Neural progenitor cell (in vitro differentiated cells): ENCODE measurements around the gene ACACB.

ENCODE experiments used
- EZH2 ChIP-seq: fragments of 200-600 bp; sonication (generic); IDR thresholded peaks from 2 replicates; pipeline ENCODE4 v1.6.1; 2017; ENCODE audit warnings: antibody characterized with exemption, mild to moderate bottlenecking, moderate library complexity
- TF ChIP-seq, protein P1 (sequence below): fragments of 200-600 bp; sonication (generic); IDR thresholded peaks from 2 replicates; pipeline ENCODE4 v1.5.1; 2017; ENCODE audit warnings: antibody characterized with exemption, mild to moderate bottlenecking

DNA sequence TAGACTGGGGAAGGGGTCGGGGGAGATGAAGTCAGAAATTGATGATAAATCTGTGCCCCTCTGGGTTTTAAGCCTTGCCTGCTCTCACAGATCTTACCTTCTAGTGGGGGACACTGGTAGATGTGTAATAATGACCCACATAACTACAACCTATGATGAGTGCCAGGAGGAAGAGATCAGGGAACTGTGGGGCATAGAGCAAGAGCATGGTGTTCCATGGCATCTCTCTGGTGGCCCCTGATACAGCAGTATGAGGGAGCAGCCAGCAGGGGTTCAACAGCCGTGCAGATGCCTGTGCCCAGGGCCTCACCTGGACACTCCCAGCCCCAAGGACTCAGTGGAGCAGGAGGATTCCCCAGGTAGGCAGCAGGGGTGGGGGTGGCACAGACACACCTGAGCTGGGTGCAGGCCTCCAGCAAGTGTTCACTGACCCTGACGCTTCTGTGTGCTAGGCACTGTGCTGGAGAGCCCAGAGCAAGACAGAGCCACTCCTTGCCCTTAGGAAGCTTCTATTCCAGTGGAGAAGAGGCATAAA is 5.0 kb downstream of the ACACB start:
- TF ChIP-seq, protein P1, sequence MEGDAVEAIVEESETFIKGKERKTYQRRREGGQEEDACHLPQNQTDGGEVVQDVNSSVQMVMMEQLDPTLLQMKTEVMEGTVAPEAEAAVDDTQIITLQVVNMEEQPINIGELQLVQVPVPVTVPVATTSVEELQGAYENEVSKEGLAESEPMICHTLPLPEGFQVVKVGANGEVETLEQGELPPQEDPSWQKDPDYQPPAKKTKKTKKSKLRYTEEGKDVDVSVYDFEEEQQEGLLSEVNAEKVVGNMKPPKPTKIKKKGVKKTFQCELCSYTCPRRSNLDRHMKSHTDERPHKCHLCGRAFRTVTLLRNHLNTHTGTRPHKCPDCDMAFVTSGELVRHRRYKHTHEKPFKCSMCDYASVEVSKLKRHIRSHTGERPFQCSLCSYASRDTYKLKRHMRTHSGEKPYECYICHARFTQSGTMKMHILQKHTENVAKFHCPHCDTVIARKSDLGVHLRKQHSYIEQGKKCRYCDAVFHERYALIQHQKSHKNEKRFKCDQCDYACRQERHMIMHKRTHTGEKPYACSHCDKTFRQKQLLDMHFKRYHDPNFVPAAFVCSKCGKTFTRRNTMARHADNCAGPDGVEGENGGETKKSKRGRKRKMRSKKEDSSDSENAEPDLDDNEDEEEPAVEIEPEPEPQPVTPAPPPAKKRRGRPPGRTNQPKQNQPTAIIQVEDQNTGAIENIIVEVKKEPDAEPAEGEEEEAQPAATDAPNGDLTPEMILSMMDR, result no peak
- TF ChIP-seq EZH2, result no peak
